IMR-90 (cell line): ENCODE measurements around the gene SCYGR4. TPM values are rescaled to one million over a fixed set of nuclear protein-coding genes. Genes with fewer than 3 reads are reported as not detected.

Source experiments
- ATAC-seq: fragments of 200-7000 bp; cut with Tn5 transposase; 2 replicates; pipeline ENCODE4 v1.9.1; 2020; ENCODE audit warnings: low read depth, mild to moderate bottlenecking, moderate library complexity
- BruUV-seq: library from RNA; stranded (reverse); fragments of 400-500 nt; replicated peaks from 2 replicates; lab custom pipeline; 2021; lab: Mats Ljungman, UMichigan
- CTCF ChIA-PET: fragments of 300-600 bp; formaldehyde crosslinking; extraction: SDS; loops from one replicate; lab custom pipeline; 2021; ENCODE audit warnings: antibody characterized with exemption; lab: Yijun Ruan, JAX
- POLR2A ChIA-PET: fragments of 300-600 bp; sonication (Branson Sonifier 250); formaldehyde crosslinking; loops from one replicate; lab custom pipeline; 2022; ENCODE audit warnings: antibody characterized with exemption; ENCODE audit not compliant: unreplicated experiment; lab: Charles Lee
- DNase-seq: peaks from one replicate; pipeline ENCODE4 v3.0.0; 2013
- H2AFZ ChIP-seq: replicated peaks from 2 replicates; pipeline ENCODE3; 2013; ENCODE audit warnings: low read length, mild to moderate bottlenecking; ENCODE audit not compliant: poor library complexity
- H2AK5ac ChIP-seq: 2 replicates; pipeline ENCODE4 v1.6.1; 2013; ENCODE audit warnings: low read depth, low read length, inconsistent platforms
- H2AK9ac ChIP-seq: replicated peaks from 2 replicates; pipeline ENCODE3; 2013; ENCODE audit warnings: mild to moderate bottlenecking, low read depth, low read length, moderate library complexity; ENCODE audit not compliant: poor library complexity
- H2BK120ac ChIP-seq: 2 replicates; pipeline ENCODE4 v1.6.1; 2013; ENCODE audit warnings: low read depth, low read length, inconsistent platforms
- H2BK15ac ChIP-seq: 3 replicates; pipeline ENCODE4 v1.6.1; 2013; ENCODE audit warnings: low read depth, low read length, inconsistent platforms
- H2BK20ac ChIP-seq: 2 replicates; pipeline ENCODE4 v1.6.1; 2013; ENCODE audit warnings: low read depth, mild to moderate bottlenecking, inconsistent platforms, low read length, moderate library complexity
- H2BK5ac ChIP-seq: 2 replicates; pipeline ENCODE4 v1.6.1; 2013; ENCODE audit warnings: mild to moderate bottlenecking, low read depth, low read length, inconsistent platforms; ENCODE audit not compliant: poor library complexity, severe bottlenecking
- H3K14ac ChIP-seq: replicated peaks from 2 replicates; pipeline ENCODE4 v1.6.1; 2013; ENCODE audit warnings: low read depth, low read length, inconsistent platforms
- H3K18ac ChIP-seq: 2 replicates; pipeline ENCODE4 v1.6.1; 2013; ENCODE audit warnings: low read depth, low read length, control low read depth
- H3K23ac ChIP-seq: 2 replicates; pipeline ENCODE4 v1.6.1; 2013; ENCODE audit warnings: low read depth, low read length, inconsistent platforms
- H3K27ac ChIP-seq: 2 replicates; pipeline ENCODE4 v1.5.1; 2013; ENCODE audit warnings: mild to moderate bottlenecking, control low read depth, low read length; ENCODE audit not compliant: insufficient read depth
- H3K27me3 ChIP-seq: 2 replicates; pipeline ENCODE4 v1.6.1; 2013; ENCODE audit warnings: low read length; ENCODE audit not compliant: control insufficient read depth, insufficient read depth
- H3K36me3 ChIP-seq: 2 replicates; pipeline ENCODE4 v1.6.1; 2013; ENCODE audit warnings: low read length, mixed read lengths; ENCODE audit not compliant: control insufficient read depth, insufficient read depth
- H3K4ac ChIP-seq: 2 replicates; pipeline ENCODE4 v1.6.1; 2013; ENCODE audit warnings: low read depth, low read length, inconsistent platforms
- H3K4me1 ChIP-seq: 2 replicates; pipeline ENCODE4 v1.6.1; 2013; ENCODE audit warnings: low read length, mixed read lengths; ENCODE audit not compliant: control insufficient read depth, insufficient read depth
- H3K4me2 ChIP-seq: 2 replicates; pipeline ENCODE4 v1.6.1; 2013; ENCODE audit warnings: low read depth, mild to moderate bottlenecking, control low read depth, low read length, moderate library complexity
- H3K4me3 ChIP-seq: 2 replicates; pipeline ENCODE4 v1.5.1; 2013; ENCODE audit warnings: low read depth, mild to moderate bottlenecking, control low read depth, low read length, moderate library complexity; ENCODE audit not compliant: insufficient read depth
- H3K56ac ChIP-seq: 2 replicates; pipeline ENCODE4 v1.6.1; 2013; ENCODE audit warnings: low read length, inconsistent platforms; ENCODE audit not compliant: insufficient read depth; ENCODE audit errors: extremely low read depth
- H3K79me1 ChIP-seq, 2 experiments: 2 replicates each; pipeline ENCODE4 v1.6.1; 2013; ENCODE audit warnings: low read length in 2 of 2, inconsistent platforms in 1 of 2, low read depth in 1 of 2
- H3K9ac ChIP-seq: 2 replicates; pipeline ENCODE4 v1.6.1; 2013; ENCODE audit warnings: low read depth, low read length, control low read depth
- H3K9me1 ChIP-seq: 2 replicates; pipeline ENCODE4 v1.6.1; 2013; ENCODE audit warnings: low read length, inconsistent platforms; ENCODE audit not compliant: insufficient read depth
- H3K9me3 ChIP-seq: 2 replicates; pipeline ENCODE4 v1.6.1; 2013; ENCODE audit warnings: low read length; ENCODE audit not compliant: control insufficient read depth, insufficient read depth
- H4K20me1 ChIP-seq: 2 replicates; pipeline ENCODE4 v1.6.1; 2013; ENCODE audit warnings: low read length, inconsistent platforms; ENCODE audit not compliant: insufficient read depth
- H4K5ac ChIP-seq: 2 replicates; pipeline ENCODE4 v1.6.1; 2013; ENCODE audit warnings: mild to moderate bottlenecking, low read depth, low read length, control low read depth
- H4K8ac ChIP-seq, 2 experiments: 2 replicates each; pipeline ENCODE4 v1.6.1; 2013; ENCODE audit warnings: low read depth in 2 of 2, low read length in 2 of 2, control low read depth in 1 of 2, inconsistent platforms in 1 of 2
- H4K91ac ChIP-seq: 2 replicates; pipeline ENCODE4 v1.6.1; 2013; ENCODE audit warnings: low read depth, low read length, inconsistent platforms; ENCODE audit not compliant: insufficient read depth
- BHLHE40 ChIP-seq: fragments of 150-350 bp; IDR thresholded peaks from 2 replicates; pipeline ENCODE4 v1.6.1; 2016; ENCODE audit warnings: mild to moderate bottlenecking, low read depth, low read length
- MAFK ChIP-seq: IDR thresholded peaks from 2 replicates; pipeline ENCODE4 v1.6.1; 2012; ENCODE audit warnings: low read depth, low read length, improper control_type of control experiment
- NFE2L2 ChIP-seq: fragments of 150-350 bp; IDR thresholded peaks from 2 replicates; pipeline ENCODE4 v1.6.1; 2016; ENCODE audit warnings: low read depth, mild to moderate bottlenecking, low read length
- RCOR1 ChIP-seq: IDR thresholded peaks from 2 replicates; pipeline ENCODE4 v1.6.1; 2012; ENCODE audit warnings: mild to moderate bottlenecking, low read length, improper control_type of control experiment; ENCODE audit not compliant: insufficient replicate concordance
- WGBS, 2 experiments: methylation state at CpG; one replicate each; pipeline versions ENCODE4 v1.1.5 to v1.1.7; 2013; ENCODE audit warnings: missing lambda C conversion rate in 2 of 2; ENCODE audit not compliant: insufficient read length in 1 of 2; ENCODE audit errors: extremely low coverage in 2 of 2; 5-methylcytosine and 5-hydroxymethylcytosine counted together
- dilution Hi-C: fragments of 300-500 bp; cut with HindIII; formaldehyde crosslinking; loops from one replicate; pipeline ENCODE4 v1.14.3; 2018; ENCODE audit warnings: low sequenced_read_pairs; ENCODE audit not compliant: unreplicated experiment
- in situ Hi-C: fragments of 300-500 bp; cut with MboI; formaldehyde crosslinking; loops from 3 replicates; pipeline ENCODE4 v1.14.3; 2019; ENCODE audit warnings: low sequenced_read_pairs, inconsistent platforms, mixed read lengths
- intact Hi-C: fragments of 100-400 bp; cut with micrococcal nuclease; formaldehyde crosslinking; loops from 2 replicates; pipeline ENCODE4 v1.10.0; 2022
- polyA plus RNA-seq, 3 experiments: library from polyadenylated mRNA; depleted of rRNA; stranded (reverse); fragments of >200 nt; gene quantifications; 2 replicates each; pipeline ENCODE4 v1.2.3, GENCODE V29; 2012; ENCODE audit warnings: low replicate concordance in 1 of 3
- total RNA-seq: library from RNA; depleted of rRNA; stranded (reverse); fragments of >200 nt; gene quantifications from 2 replicates; pipeline ENCODE4 v1.2.3, GENCODE V29; 2012

The SCYGR4 gene
- total and polyA plus RNA-seq, 2 of the 4 experiments (the other 2 are of a cell fraction) = not detected

DNA sequence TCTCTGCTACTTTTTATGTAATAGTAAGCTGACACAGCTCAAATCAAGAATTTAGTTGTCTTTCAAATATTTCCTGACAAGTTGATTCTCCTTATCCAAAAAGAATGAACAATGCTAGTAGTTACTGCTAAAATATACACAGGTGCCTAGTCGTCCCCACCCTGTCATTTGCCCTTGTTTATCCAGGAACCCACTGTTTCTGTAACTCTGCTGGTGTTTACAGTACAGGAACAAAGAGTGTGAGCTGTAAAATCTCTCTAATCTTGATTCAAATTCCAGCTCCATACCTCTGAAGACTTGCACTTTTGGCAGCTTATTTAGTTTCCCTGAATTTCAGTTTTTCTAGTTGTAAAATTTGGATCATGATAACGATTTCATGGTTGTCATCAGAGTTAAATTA lies 39.7 kb upstream of the SCYGR4 start:
- dilution Hi-C loops (no loop called here), in situ Hi-C loops (no loop called here), intact Hi-C loops (no loop called here)
- Histone ChIP-seq H3K27me3 (peaks cover 2% of the 10 kb centered on the region), H3K23ac (no peak overlapping the region), H4K8ac (no peak overlapping the region), H3K56ac (no peak overlapping the region), H2BK15ac (no peak overlapping the region), H4K20me1 (no peaks in the 10 kb centered on the region), H3K9me3 (peaks cover 3% of the 10 kb centered on the region; the same call in 1 of the 2 replicates), H3K4me1 (no peaks in the 10 kb centered on the region), H3K36me3 (no peaks in the 10 kb centered on the region), H4K91ac (no peak overlapping the region), H3K14ac (no peak overlapping the region), H2AK5ac (no peak overlapping the region), H4K5ac (no peak overlapping the region), H3K9me1 (0 out of 2 replicates have a peak, but pooled peaks cover 2% of the 10 kb centered on the region), H3K4me2 (no peak overlapping the region), H3K27ac (no peak overlapping the region), H3K9ac (no peak overlapping the region), H2BK5ac (no peak overlapping the region), H3K18ac (no peak overlapping the region), H3K4me3 (no peak overlapping the region), H2AK9ac (no peak overlapping the region), H2BK120ac (no peak overlapping the region), H3K4ac (no peak overlapping the region), H3K79me1 (no peaks in the 10 kb centered on the region), H2BK20ac (no peak overlapping the region), H2AFZ (no peak overlapping the region)
- ChIA-PET POLR2A (no interaction called here), CTCF (no interaction called here)
- no TSS peak for BruUV-seq
- TF ChIP-seq MAFK (no peak), RCOR1 (no peak), BHLHE40 (no peak), NFE2L2 (no peak)
- no CpG with 5 or more reads among the region's 2 CpGs for WGBS, 2 experiments
- no peak for DNase-seq
- ATAC-seq = no peak
